Measurements from ENCODE around the gene TAF1C. TPM values are rescaled to one million over a fixed set of nuclear protein-coding genes. Genes with fewer than 3 reads are reported as not detected.

The TAF1C gene
- total RNA-seq, 1 experiment from 2014 or later: 89.7 TPM

GRCh38 chr16:84138824-84139627, 47.8 kb downstream of the TAF1C start (continued):
- no peak for TF ChIP-seq ZNF425 (CRISPR knock-in tag; conservative IDR thresholded peaks at IDR 0.05)

GRCh38 chr16:84138500-84138823, 48.4 kb downstream of the TAF1C start:
- ATAC-seq (no peak), DNase-seq (ENCODE audit: low spot score) (no peak)
- TF ChIP-seq OVOL2 (CRISPR knock-in tag; IDR thresholded peaks at IDR 0.05; ENCODE audit: borderline replicate concordance) (no peak), ZNF121 (CRISPR knock-in tag; IDR thresholded peaks at IDR 0.05) (no peak), ELF4 (CRISPR knock-in tag; IDR thresholded peaks at IDR 0.05; ENCODE audit: low read depth) (no peak), ZNF416 (CRISPR knock-in tag; IDR thresholded peaks at IDR 0.05) (no peak), NFYB (CRISPR knock-in tag; conservative IDR thresholded peaks at IDR 0.05; ENCODE audit: low read depth) (no peak), ATF2 (CRISPR knock-in tag; IDR thresholded peaks at IDR 0.05; ENCODE audit: borderline replicate concordance, low read depth) (no peak), NR1H2 (CRISPR knock-in tag; IDR thresholded peaks at IDR 0.05) (no peak), ZNF219 (CRISPR knock-in tag; IDR thresholded peaks at IDR 0.05; ENCODE audit: borderline replicate concordance) (no peak), KAT7 (CRISPR knock-in tag; IDR thresholded peaks at IDR 0.05; ENCODE audit: borderline replicate concordance) (no peak), ESRRA (CRISPR knock-in tag; IDR thresholded peaks at IDR 0.05; ENCODE audit: borderline replicate concordance) (no peak), JAZF1 (CRISPR knock-in tag; IDR thresholded peaks at IDR 0.05) (no peak), SOX15 (CRISPR knock-in tag; IDR thresholded peaks at IDR 0.05) (no peak), ZNF317 (CRISPR knock-in tag; IDR thresholded peaks at IDR 0.05; ENCODE audit: borderline replicate concordance, low read depth) (no peak), GTF2I (CRISPR knock-in tag; conservative IDR thresholded peaks at IDR 0.05) (no peak)
- TF ChIP-seq, protein P1, sequence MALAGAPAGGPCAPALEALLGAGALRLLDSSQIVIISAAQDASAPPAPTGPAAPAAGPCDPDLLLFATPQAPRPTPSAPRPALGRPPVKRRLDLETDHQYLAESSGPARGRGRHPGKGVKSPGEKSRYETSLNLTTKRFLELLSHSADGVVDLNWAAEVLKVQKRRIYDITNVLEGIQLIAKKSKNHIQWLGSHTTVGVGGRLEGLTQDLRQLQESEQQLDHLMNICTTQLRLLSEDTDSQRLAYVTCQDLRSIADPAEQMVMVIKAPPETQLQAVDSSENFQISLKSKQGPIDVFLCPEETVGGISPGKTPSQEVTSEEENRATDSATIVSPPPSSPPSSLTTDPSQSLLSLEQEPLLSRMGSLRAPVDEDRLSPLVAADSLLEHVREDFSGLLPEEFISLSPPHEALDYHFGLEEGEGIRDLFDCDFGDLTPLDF (CRISPR knock-in tag; IDR thresholded peaks at IDR 0.05): no peak
- TF ChIP-seq, protein P2, sequence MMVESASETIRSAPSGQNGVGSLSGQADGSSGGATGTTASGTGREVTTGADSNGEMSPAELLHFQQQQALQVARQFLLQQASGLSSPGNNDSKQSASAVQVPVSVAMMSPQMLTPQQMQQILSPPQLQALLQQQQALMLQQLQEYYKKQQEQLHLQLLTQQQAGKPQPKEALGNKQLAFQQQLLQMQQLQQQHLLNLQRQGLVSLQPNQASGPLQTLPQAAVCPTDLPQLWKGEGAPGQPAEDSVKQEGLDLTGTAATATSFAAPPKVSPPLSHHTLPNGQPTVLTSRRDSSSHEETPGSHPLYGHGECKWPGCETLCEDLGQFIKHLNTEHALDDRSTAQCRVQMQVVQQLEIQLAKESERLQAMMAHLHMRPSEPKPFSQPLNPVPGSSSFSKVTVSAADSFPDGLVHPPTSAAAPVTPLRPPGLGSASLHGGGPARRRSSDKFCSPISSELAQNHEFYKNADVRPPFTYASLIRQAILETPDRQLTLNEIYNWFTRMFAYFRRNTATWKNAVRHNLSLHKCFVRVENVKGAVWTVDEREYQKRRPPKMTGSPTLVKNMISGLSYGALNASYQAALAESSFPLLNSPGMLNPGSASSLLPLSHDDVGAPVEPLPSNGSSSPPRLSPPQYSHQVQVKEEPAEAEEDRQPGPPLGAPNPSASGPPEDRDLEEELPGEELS (CRISPR knock-in tag; IDR thresholded peaks at IDR 0.05): no peak
- TF ChIP-seq, protein P3, sequence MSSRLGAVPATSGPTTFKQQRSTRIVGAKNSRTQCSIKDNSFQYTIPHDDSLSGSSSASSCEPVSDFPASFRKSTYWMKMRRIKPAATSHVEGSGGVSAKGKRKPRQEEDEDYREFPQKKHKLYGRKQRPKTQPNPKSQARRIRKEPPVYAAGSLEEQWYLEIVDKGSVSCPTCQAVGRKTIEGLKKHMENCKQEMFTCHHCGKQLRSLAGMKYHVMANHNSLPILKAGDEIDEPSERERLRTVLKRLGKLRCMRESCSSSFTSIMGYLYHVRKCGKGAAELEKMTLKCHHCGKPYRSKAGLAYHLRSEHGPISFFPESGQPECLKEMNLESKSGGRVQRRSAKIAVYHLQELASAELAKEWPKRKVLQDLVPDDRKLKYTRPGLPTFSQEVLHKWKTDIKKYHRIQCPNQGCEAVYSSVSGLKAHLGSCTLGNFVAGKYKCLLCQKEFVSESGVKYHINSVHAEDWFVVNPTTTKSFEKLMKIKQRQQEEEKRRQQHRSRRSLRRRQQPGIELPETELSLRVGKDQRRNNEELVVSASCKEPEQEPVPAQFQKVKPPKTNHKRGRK (CRISPR knock-in tag; IDR thresholded peaks at IDR 0.05; ENCODE audit: borderline replicate concordance): no peak
- Mint-ChIP-seq H3K4me1 (peaks cover 54% of the 10 kb centered on the region), H3K27me3 (ENCODE audit: low read depth) (no peaks in the 10 kb centered on the region), H3K36me3 (0 out of 2 replicates have a peak, but pooled peaks cover 6% of the 10 kb centered on the region), H3K9me3 (0 out of 2 replicates have a peak, but pooled peaks cover 6% of the 10 kb centered on the region), H3K27ac (peak overlapping the region; percentile 48; the same call in 1 of the 2 replicates), H3K4me3 (no peak overlapping the region)
- ChIA-PET POLR2A (no interaction called here), CTCF (interaction anchor here (0.5 to 2.0 kb wide), 4 partner anchors 22 to 224 kb away, joined by 3 to 10 read pairs (median 4); partner anchors contain the start of gene MBTPS1)
